Measurements from ENCODE around the gene TMOD1. TPM values are rescaled to one million over a fixed set of nuclear protein-coding genes. Genes with fewer than 3 reads are reported as not detected.

Gene TMOD1
- total and polyA plus RNA-seq, 2 of the 13 experiments (the other 11 are each of a cell fraction or from before 2014, with no cell fraction given): 0.04 to 0.07 TPM

DNA sequence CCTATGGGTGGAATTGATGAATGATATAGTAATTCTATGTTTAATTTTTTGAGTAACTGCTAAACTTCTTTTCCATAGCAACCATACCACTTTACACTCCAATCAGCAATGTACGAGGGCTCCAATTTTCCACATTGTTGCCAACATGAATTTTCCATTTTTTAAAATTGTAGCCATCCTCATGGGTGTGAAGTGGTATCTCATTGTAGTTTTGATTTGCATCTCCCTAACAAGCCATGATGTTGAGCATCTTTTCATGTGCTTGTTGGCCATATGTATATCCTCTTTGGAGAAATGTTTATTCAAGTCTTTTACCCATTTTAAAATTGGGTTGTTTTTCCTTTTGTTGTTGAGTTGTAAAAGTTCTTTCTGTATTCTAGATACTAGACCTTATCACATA lies 48.9 kb downstream of the TMOD1 start:
- 41% methylated on average over 1 of the region's 1 CpG for WGBS (ENCODE audit: low lambda C conversion rate)
- CTCF ChIA-PET (ENCODE audit: low intra/inter-chr PET ratio, low total read pairs): no interaction called here
- peaks cover 6% of the 10 kb centered on the region for H3K4me1 ChIP-seq (ENCODE audit: insufficient read depth, low read length)
- ATAC-seq (no peak), DNase-seq (ENCODE audit: low spot score) (no peak), FAIRE-seq (no peak)
- H3K9ac ChIP-seq (ENCODE audit: insufficient read depth, low read depth, low read length): no peak overlapping the region
- H3K4me3 ChIP-seq (replicated peaks in 1 of 3; ENCODE audit: insufficient read depth in 1 of 3, low read depth in 2 of 3, low read length in 3 of 3): no peak overlapping the region
- H2AFZ ChIP-seq (ENCODE audit: low read length): no peak overlapping the region
- in situ Hi-C loops (cut with HindIII; ENCODE audit: extremely low pct_ligation_motif_present, low pct_unique_long_range_greater_than_20kb): no loop called here
- H4K20me1 ChIP-seq (ENCODE audit: insufficient read depth, low read length): no peaks in the 10 kb centered on the region
- H3K4me2 ChIP-seq (ENCODE audit: low read depth, low read length): no peak overlapping the region
- POLR2A ChIA-PET: no interaction called here
- H3K79me2 ChIP-seq (ENCODE audit: insufficient read depth, low read length): no peaks in the 10 kb centered on the region
- no peaks in the 10 kb centered on the region for H3K9me3 ChIP-seq (ENCODE audit: low read length)
- H3K27ac ChIP-seq (ENCODE audit: extremely low read length, insufficient read depth, low read length): no peak overlapping the region
- no TSS peak for BruUV-seq (replicated peaks)
- peaks cover 2 to 13% of the 10 kb centered on the region in 2 experiments; a peak in 2 of 5 replicates for H3K27me3 ChIP-seq (ENCODE audit: control insufficient read depth in 1 of 2, insufficient read depth in 2 of 2, low read length in 2 of 2)
- no peaks in the 10 kb centered on the region for H3K36me3 ChIP-seq (replicated peaks in 1 of 2; ENCODE audit: control insufficient read depth in 1 of 2, insufficient read depth in 2 of 2, low read length in 2 of 2)
- intact Hi-C loops (cut with micrococcal nuclease; ENCODE audit: unreplicated experiment): no loop called here
- TF ChIP-seq MED8 (CRISPR knock-in tag; IDR thresholded peaks at IDR 0.05; ENCODE audit: insufficient replicate concordance) (no peak), ZFP37 (CRISPR knock-in tag; IDR thresholded peaks at IDR 0.05; ENCODE audit: borderline replicate concordance) (no peak)
- TF ChIP-seq, protein P1, sequence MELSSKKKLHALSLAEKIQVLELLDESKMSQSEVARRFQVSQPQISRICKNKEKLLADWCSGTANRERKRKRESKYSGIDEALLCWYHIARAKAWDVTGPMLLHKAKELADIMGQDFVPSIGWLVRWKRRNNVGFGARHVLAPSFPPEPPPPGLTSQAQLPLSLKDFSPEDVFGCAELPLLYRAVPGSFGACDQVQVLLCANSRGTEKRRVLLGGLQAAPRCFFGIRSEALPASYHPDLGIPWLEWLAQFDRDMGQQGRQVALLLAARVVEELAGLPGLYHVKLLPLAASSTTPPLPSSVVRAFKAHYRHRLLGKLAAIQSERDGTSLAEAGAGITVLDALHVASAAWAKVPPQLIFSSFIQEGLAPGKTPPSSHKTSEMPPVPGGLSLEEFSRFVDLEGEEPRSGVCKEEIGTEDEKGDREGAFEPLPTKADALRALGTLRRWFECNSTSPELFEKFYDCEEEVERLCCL (CRISPR knock-in tag; IDR thresholded peaks at IDR 0.05; ENCODE audit: borderline replicate concordance): no peak
- TF ChIP-seq, protein P2, sequence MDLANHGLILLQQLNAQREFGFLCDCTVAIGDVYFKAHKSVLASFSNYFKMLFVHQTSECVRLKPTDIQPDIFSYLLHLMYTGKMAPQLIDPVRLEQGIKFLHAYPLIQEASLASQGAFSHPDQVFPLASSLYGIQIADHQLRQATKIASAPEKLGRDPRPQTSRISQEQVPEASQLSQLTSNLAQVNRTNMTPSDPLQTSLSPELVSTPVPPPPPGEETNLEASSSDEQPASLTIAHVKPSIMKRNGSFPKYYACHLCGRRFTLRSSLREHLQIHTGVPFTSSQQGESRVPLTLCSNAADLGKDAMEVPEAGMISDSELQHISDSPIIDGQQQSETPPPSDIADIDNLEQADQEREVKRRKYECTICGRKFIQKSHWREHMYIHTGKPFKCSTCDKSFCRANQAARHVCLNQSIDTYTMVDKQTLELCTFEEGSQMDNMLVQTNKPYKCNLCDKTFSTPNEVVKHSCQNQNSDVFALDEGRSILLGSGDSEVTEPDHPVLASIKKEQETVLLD (CRISPR knock-in tag; IDR thresholded peaks at IDR 0.05; ENCODE audit: low read depth): no peak
- TF ChIP-seq, protein P3, sequence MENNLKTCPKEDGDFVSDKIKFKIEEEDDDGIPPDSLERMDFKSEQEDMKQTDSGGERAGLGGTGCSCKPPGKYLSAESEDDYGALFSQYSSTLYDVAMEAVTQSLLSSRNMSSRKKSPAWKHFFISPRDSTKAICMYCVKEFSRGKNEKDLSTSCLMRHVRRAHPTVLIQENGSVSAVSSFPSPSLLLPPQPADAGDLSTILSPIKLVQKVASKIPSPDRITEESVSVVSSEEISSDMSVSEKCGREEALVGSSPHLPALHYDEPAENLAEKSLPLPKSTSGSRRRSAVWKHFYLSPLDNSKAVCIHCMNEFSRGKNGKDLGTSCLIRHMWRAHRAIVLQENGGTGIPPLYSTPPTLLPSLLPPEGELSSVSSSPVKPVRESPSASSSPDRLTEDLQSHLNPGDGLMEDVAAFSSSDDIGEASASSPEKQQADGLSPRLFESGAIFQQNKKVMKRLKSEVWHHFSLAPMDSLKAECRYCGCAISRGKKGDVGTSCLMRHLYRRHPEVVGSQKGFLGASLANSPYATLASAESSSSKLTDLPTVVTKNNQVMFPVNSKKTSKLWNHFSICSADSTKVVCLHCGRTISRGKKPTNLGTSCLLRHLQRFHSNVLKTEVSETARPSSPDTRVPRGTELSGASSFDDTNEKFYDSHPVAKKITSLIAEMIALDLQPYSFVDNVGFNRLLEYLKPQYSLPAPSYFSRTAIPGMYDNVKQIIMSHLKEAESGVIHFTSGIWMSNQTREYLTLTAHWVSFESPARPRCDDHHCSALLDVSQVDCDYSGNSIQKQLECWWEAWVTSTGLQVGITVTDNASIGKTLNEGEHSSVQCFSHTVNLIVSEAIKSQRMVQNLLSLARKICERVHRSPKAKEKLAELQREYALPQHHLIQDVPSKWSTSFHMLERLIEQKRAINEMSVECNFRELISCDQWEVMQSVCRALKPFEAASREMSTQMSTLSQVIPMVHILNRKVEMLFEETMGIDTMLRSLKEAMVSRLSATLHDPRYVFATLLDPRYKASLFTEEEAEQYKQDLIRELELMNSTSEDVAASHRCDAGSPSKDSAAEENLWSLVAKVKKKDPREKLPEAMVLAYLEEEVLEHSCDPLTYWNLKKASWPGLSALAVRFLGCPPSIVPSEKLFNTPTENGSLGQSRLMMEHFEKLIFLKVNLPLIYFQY (CRISPR knock-in tag; IDR thresholded peaks at IDR 0.05; ENCODE audit: borderline replicate concordance): no peak
- TF ChIP-seq, protein P4, sequence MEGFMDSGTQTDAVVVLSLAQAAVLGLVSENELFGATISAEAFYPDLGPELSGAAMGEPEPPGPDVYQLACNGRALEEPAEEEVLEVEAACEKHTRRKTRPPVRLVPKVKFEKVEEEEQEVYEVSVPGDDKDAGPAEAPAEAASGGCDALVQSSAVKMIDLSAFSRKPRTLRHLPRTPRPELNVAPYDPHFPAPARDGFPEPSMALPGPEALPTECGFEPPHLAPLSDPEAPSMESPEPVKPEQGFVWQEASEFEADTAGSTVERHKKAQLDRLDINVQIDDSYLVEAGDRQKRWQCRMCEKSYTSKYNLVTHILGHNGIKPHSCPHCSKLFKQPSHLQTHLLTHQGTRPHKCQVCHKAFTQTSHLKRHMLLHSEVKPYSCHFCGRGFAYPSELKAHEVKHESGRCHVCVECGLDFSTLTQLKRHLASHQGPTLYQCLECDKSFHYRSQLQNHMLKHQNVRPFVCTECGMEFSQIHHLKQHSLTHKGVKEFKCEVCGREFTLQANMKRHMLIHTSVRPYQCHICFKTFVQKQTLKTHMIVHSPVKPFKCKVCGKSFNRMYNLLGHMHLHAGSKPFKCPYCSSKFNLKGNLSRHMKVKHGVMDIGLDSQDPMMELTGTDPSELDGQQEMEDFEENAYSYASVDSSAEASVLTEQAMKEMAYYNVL (CRISPR knock-in tag; IDR thresholded peaks at IDR 0.05; ENCODE audit: borderline replicate concordance): no peak
- TF ChIP-seq, protein P5, sequence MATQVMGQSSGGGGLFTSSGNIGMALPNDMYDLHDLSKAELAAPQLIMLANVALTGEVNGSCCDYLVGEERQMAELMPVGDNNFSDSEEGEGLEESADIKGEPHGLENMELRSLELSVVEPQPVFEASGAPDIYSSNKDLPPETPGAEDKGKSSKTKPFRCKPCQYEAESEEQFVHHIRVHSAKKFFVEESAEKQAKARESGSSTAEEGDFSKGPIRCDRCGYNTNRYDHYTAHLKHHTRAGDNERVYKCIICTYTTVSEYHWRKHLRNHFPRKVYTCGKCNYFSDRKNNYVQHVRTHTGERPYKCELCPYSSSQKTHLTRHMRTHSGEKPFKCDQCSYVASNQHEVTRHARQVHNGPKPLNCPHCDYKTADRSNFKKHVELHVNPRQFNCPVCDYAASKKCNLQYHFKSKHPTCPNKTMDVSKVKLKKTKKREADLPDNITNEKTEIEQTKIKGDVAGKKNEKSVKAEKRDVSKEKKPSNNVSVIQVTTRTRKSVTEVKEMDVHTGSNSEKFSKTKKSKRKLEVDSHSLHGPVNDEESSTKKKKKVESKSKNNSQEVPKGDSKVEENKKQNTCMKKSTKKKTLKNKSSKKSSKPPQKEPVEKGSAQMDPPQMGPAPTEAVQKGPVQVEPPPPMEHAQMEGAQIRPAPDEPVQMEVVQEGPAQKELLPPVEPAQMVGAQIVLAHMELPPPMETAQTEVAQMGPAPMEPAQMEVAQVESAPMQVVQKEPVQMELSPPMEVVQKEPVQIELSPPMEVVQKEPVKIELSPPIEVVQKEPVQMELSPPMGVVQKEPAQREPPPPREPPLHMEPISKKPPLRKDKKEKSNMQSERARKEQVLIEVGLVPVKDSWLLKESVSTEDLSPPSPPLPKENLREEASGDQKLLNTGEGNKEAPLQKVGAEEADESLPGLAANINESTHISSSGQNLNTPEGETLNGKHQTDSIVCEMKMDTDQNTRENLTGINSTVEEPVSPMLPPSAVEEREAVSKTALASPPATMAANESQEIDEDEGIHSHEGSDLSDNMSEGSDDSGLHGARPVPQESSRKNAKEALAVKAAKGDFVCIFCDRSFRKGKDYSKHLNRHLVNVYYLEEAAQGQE (IDR thresholded peaks at IDR 0.05; ENCODE audit: borderline replicate concordance in 1 of 2, low read depth in 1 of 2, low read length in 2 of 2): no peak
- TF ChIP-seq, protein P6, sequence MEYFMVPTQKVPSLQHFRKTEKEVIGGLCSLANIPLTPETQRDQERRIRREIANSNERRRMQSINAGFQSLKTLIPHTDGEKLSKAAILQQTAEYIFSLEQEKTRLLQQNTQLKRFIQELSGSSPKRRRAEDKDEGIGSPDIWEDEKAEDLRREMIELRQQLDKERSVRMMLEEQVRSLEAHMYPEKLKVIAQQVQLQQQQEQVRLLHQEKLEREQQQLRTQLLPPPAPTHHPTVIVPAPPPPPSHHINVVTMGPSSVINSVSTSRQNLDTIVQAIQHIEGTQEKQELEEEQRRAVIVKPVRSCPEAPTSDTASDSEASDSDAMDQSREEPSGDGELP (IDR thresholded peaks at IDR 0.05; ENCODE audit: borderline replicate concordance, low read depth): no peak
